ENCODE data around the gene RNF14. TPM values are rescaled to one million over a fixed set of nuclear protein-coding genes. Genes with fewer than 3 reads are reported as not detected.

The RNF14 gene
- total RNA-seq, 2 experiments from 2014 or later = 22.2 to 26.0 TPM

- ChIA-PET POLR2A (interaction anchor here (0.7 to 3.0 kb wide), 8 partner anchors 9 to 269 kb away, joined by 3 to 33 read pairs (median 6); partner anchors contain the start of genes DELE1 and RNF14), CTCF (interaction anchor here (0.7 to 6.9 kb wide), 76 partner anchors 9 to 369 kb away, joined by 3 to 224 read pairs (median 5); partner anchors contain the start of genes DELE1, FCHSD1, NDFIP1 and PCDH1)
- ATAC-seq = no peak
- Mint-ChIP-seq H3K27ac (peak overlapping the region; percentile 86), H3K9me3 (ENCODE audit: insufficient read depth) (no peaks in the 10 kb centered on the region), H3K4me3 (peak overlapping the region; percentile 40), H3K27me3 (ENCODE audit: low read depth) (no peaks in the 10 kb centered on the region), H3K4me1 (ENCODE audit: low read depth) (peaks cover 58% of the 10 kb centered on the region), H3K36me3 (ENCODE audit: low read depth) (no peaks in the 10 kb centered on the region)
- no peak for DNase-seq
Observed at GRCh38 chr5:141961466-141961865, 7.4 kb upstream of the RNF14 start.

- CTCF ChIA-PET = interaction anchor here (0.5 to 1.9 kb wide), 9 partner anchors 27 to 272 kb away, joined by 3 to 9 read pairs (median 3); no protein-coding TSS in a partner anchor
- no peaks in the 10 kb centered on the region for H3K27me3 Mint-ChIP-seq (ENCODE audit: low read depth)
- no peak overlapping the region for H3K4me3 Mint-ChIP-seq
Observed at GRCh38 chr5:141963701-141964100, 5.2 kb upstream of the RNF14 start.

GRCh38 chr5:141965071-141965470 is 3.8 kb upstream of the RNF14 start:
- Mint-ChIP-seq H3K4me1 (ENCODE audit: low read depth) (peaks cover 41% of the 10 kb centered on the region), H3K36me3 (ENCODE audit: low read depth) (peaks cover 2% of the 10 kb centered on the region), H3K4me3 (no peak overlapping the region), H3K27ac (no peak overlapping the region), H3K9me3 (ENCODE audit: insufficient read depth) (no peaks in the 10 kb centered on the region), H3K27me3 (ENCODE audit: low read depth) (no peaks in the 10 kb centered on the region)
- no peak for DNase-seq
- ATAC-seq = no peak
- ChIA-PET POLR2A (no interaction called here), CTCF (interaction anchor here (1.1 to 1.9 kb wide), 2 partner anchors 79 to 273 kb away, joined by 3 to 9 read pairs; no protein-coding TSS in a partner anchor)

More at GRCh38 chr5:141963701-141964100, 5.2 kb upstream of the RNF14 start:
- Mint-ChIP-seq H3K9me3 (ENCODE audit: insufficient read depth) (no peaks in the 10 kb centered on the region), H3K27ac (no peak overlapping the region), H3K4me1 (ENCODE audit: low read depth) (peaks cover 48% of the 10 kb centered on the region), H3K36me3 (ENCODE audit: low read depth) (no peaks in the 10 kb centered on the region)
- DNase-seq (no peak), ATAC-seq (no peak)
- POLR2A ChIA-PET = interaction anchor here (0.6 kb wide), 1 partner anchor 53 kb away, joined by 3 read pairs; no protein-coding TSS in a partner anchor

GRCh38 chr5:141966275-141966962 is 2.5 kb upstream of the RNF14 start:
- Mint-ChIP-seq H3K27me3 (ENCODE audit: low read depth) (no peaks in the 10 kb centered on the region), H3K4me1 (ENCODE audit: low read depth) (peaks cover 37% of the 10 kb centered on the region), H3K27ac (no peak overlapping the region), H3K4me3 (no peak overlapping the region), H3K36me3 (ENCODE audit: low read depth) (peaks cover 2% of the 10 kb centered on the region), H3K9me3 (ENCODE audit: insufficient read depth) (no peaks in the 10 kb centered on the region)
- DNase-seq (no peak), ATAC-seq (no peak)
- ChIA-PET POLR2A (no interaction called here), CTCF (interaction anchor here (6.4 to 7.1 kb wide), 2 partner anchors 48 to 179 kb away, joined by 79 to 85 read pairs; partner anchors contain the start of gene GNPDA1)

- Mint-ChIP-seq H3K4me1 (ENCODE audit: low read depth) (peaks cover 33% of the 10 kb centered on the region), H3K9me3 (ENCODE audit: insufficient read depth) (no peaks in the 10 kb centered on the region), H3K4me3 (no peak overlapping the region), H3K36me3 (ENCODE audit: low read depth) (peaks cover 2% of the 10 kb centered on the region), H3K27ac (no peak overlapping the region), H3K27me3 (ENCODE audit: low read depth) (no peaks in the 10 kb centered on the region)
- DNase-seq = no peak
- ChIA-PET POLR2A (no interaction called here), CTCF (interaction anchor here (6.4 to 7.1 kb wide), 2 partner anchors 47 to 178 kb away, joined by 79 to 85 read pairs; partner anchors contain the start of gene GNPDA1)
- ATAC-seq = no peak
Observed at GRCh38 chr5:141966963-141967333, 2.0 kb upstream of the RNF14 start.

- H3K4me3 Mint-ChIP-seq = peak overlapping the region; percentile 92
Observed at GRCh38 chr5:141969783-141970771, 1.2 kb downstream of the RNF14 start.

GRCh38 chr5:141973871-141974595 is 5.1 kb downstream of the RNF14 start:
- CTCF ChIA-PET = interaction anchor here (6.0 kb wide), 1 partner anchor 18 kb away, joined by 76 read pairs; no protein-coding TSS in a partner anchor
- Mint-ChIP-seq H3K27me3 (ENCODE audit: low read depth) (no peaks in the 10 kb centered on the region), H3K27ac (no peak overlapping the region), H3K36me3 (ENCODE audit: low read depth) (peaks cover 44% of the 10 kb centered on the region), H3K4me1 (ENCODE audit: low read depth) (peaks cover 31% of the 10 kb centered on the region), H3K4me3 (no peak overlapping the region), H3K9me3 (ENCODE audit: insufficient read depth) (no peaks in the 10 kb centered on the region)
- POLR2A ChIA-PET = no interaction called here
- DNase-seq (no peak), ATAC-seq (no peak)

More at GRCh38 chr5:141969783-141970771, 1.2 kb downstream of the RNF14 start:
- Mint-ChIP-seq H3K9me3 (ENCODE audit: insufficient read depth) (no peaks in the 10 kb centered on the region), H3K4me1 (ENCODE audit: low read depth) (peaks cover 38% of the 10 kb centered on the region), H3K36me3 (ENCODE audit: low read depth) (peaks cover 26% of the 10 kb centered on the region), H3K27ac (peak overlapping the region; percentile 95), H3K27me3 (ENCODE audit: low read depth) (no peaks in the 10 kb centered on the region)
- peak; percentile 38 for DNase-seq
- CTCF ChIA-PET = interaction anchor here (0.9 to 7.1 kb wide), 37 partner anchors 8 to 730 kb away, joined by 3 to 186 read pairs (median 6); partner anchors contain the start of genes DELE1, GNPDA1, NDFIP1 and PCDH1
- no peak for ATAC-seq
- POLR2A ChIA-PET = interaction anchor here (0.5 to 3.2 kb wide), 30 partner anchors 8 to 1433 kb away, joined by 3 to 33 read pairs (median 4); partner anchors contain the start of genes DELE1, GNPDA1, NDFIP1 and PCDH12

GRCh38 chr5:141976176-141976575 is 7.3 kb downstream of the RNF14 start:
- DNase-seq = no peak
- H3K4me3 Mint-ChIP-seq = no peak overlapping the region
- no peak overlapping the region for H3K27ac Mint-ChIP-seq
- H3K4me1 Mint-ChIP-seq (ENCODE audit: low read depth) = peaks cover 18% of the 10 kb centered on the region
- no peak for ATAC-seq
- POLR2A ChIA-PET = no interaction called here
- H3K27me3 Mint-ChIP-seq (ENCODE audit: low read depth) = no peaks in the 10 kb centered on the region
- H3K9me3 Mint-ChIP-seq (ENCODE audit: insufficient read depth) = no peaks in the 10 kb centered on the region
- peaks cover 54% of the 10 kb centered on the region for H3K36me3 Mint-ChIP-seq (ENCODE audit: low read depth)
- CTCF ChIA-PET = interaction anchor here (0.7 to 3.1 kb wide), 7 partner anchors 10 to 307 kb away, joined by 3 to 13 read pairs (median 4); no protein-coding TSS in a partner anchor

- no peak for DNase-seq
- no peak for ATAC-seq
- Mint-ChIP-seq H3K4me3 (no peak overlapping the region), H3K36me3 (ENCODE audit: low read depth) (peaks cover 63% of the 10 kb centered on the region), H3K4me1 (ENCODE audit: low read depth) (peaks cover 14% of the 10 kb centered on the region), H3K27ac (no peak overlapping the region), H3K27me3 (ENCODE audit: low read depth) (no peaks in the 10 kb centered on the region), H3K9me3 (ENCODE audit: insufficient read depth) (no peaks in the 10 kb centered on the region)
- POLR2A ChIA-PET = interaction anchor here (0.5 to 3.4 kb wide), 2 partner anchors 9 to 54 kb away, joined by 3 to 20 read pairs; partner anchors contain the start of gene RNF14
- CTCF ChIA-PET = interaction anchor here (1.1 to 3.3 kb wide), 10 partner anchors 8 to 286 kb away, joined by 3 to 22 read pairs (median 6); partner anchors contain the start of gene RNF14
Observed at GRCh38 chr5:141978389-141978788, 9.5 kb downstream of the RNF14 start.

GRCh38 chr5:141982626-141983025 is 13.7 kb downstream of the RNF14 start:
- ChIA-PET CTCF (no interaction called here), POLR2A (no interaction called here)
- Mint-ChIP-seq H3K4me1 (ENCODE audit: low read depth) (peaks cover 10% of the 10 kb centered on the region), H3K9me3 (ENCODE audit: insufficient read depth) (no peaks in the 10 kb centered on the region), H3K27me3 (ENCODE audit: low read depth) (no peaks in the 10 kb centered on the region), H3K4me3 (no peak overlapping the region), H3K27ac (no peak overlapping the region), H3K36me3 (ENCODE audit: low read depth) (peaks cover 65% of the 10 kb centered on the region)
- ATAC-seq (no peak), DNase-seq (no peak)
